ENCODE measurements around the gene LCA5.
"Not testable (repeated sequence)": the region's sequence is repeated elsewhere in the genome, so short reads cannot be mapped to it uniquely, and the experiment has no call there.

Gene LCA5

GRCh38 chr6:79465381-79465780 is 71.8 kb downstream of the LCA5 start:
- Mint-ChIP-seq H3K27ac (no peak overlapping the region), H3K4me1 (no peaks in the 10 kb centered on the region), H3K27me3 (peaks cover 10% of the 10 kb centered on the region)

GRCh38 chr6:79463621-79464050 is 73.6 kb downstream of the LCA5 start:
- Mint-ChIP-seq H3K4me1 (no peaks in the 10 kb centered on the region), H3K9me3 (no peaks in the 10 kb centered on the region), H3K36me3 (ENCODE audit: low read depth) (no peaks in the 10 kb centered on the region), H3K27me3 (peaks cover 5% of the 10 kb centered on the region), H3K27ac (no peak overlapping the region), H3K4me3 (no peak overlapping the region)
- no peak for DNase-seq
- no peak for ATAC-seq

More at GRCh38 chr6:79465381-79465780, 71.8 kb downstream of the LCA5 start:
- no peak for DNase-seq
- H3K9me3 Mint-ChIP-seq = no peaks in the 10 kb centered on the region
- ATAC-seq = no peak
- no peaks in the 10 kb centered on the region for H3K36me3 Mint-ChIP-seq (ENCODE audit: low read depth)
- no peak overlapping the region for H3K4me3 Mint-ChIP-seq

- no peak for ATAC-seq
- Mint-ChIP-seq H3K27ac (no peak overlapping the region), H3K9me3 (no peaks in the 10 kb centered on the region), H3K4me1 (no peaks in the 10 kb centered on the region), H3K36me3 (ENCODE audit: low read depth) (no peaks in the 10 kb centered on the region), H3K4me3 (no peak overlapping the region), H3K27me3 (peaks cover 2% of the 10 kb centered on the region)
- DNase-seq = no peak
These were observed 76.0 kb downstream of the LCA5 start for GRCh38 chr6:79461205-79461604.

- ATAC-seq = no peak
- H3K4me3 Mint-ChIP-seq = no peak overlapping the region
- H3K36me3 Mint-ChIP-seq (ENCODE audit: low read depth) = no peaks in the 10 kb centered on the region
- DNase-seq = no peak
- no peak overlapping the region for H3K27ac Mint-ChIP-seq
- no peaks in the 10 kb centered on the region for H3K27me3 Mint-ChIP-seq
- H3K9me3 Mint-ChIP-seq = no peaks in the 10 kb centered on the region
- H3K4me1 Mint-ChIP-seq = no peaks in the 10 kb centered on the region
These were observed 81.8 kb downstream of the LCA5 start for GRCh38 chr6:79455446-79455845.

GRCh38 chr6:79453558-79454042 is 83.6 kb downstream of the LCA5 start:
- H3K4me1 Mint-ChIP-seq = no peaks in the 10 kb centered on the region
- no peaks in the 10 kb centered on the region for H3K9me3 Mint-ChIP-seq
- H3K4me3 Mint-ChIP-seq = no peak overlapping the region
- no peaks in the 10 kb centered on the region for H3K36me3 Mint-ChIP-seq (ENCODE audit: low read depth)
- ATAC-seq = no peak
- H3K27me3 Mint-ChIP-seq = no peaks in the 10 kb centered on the region
- DNase-seq = no peak
- no peak overlapping the region for H3K27ac Mint-ChIP-seq

GRCh38 chr6:79450984-79451383 is 86.2 kb downstream of the LCA5 start:
- H3K27me3 Mint-ChIP-seq = no peaks in the 10 kb centered on the region
- no peaks in the 10 kb centered on the region for H3K4me1 Mint-ChIP-seq
- no peaks in the 10 kb centered on the region for H3K36me3 Mint-ChIP-seq (ENCODE audit: low read depth)
- DNase-seq (no peak), ATAC-seq (no peak)
- no peak overlapping the region for H3K4me3 Mint-ChIP-seq
- H3K27ac Mint-ChIP-seq = no peak overlapping the region
- H3K9me3 Mint-ChIP-seq = no peaks in the 10 kb centered on the region

- no peaks in the 10 kb centered on the region for H3K27me3 Mint-ChIP-seq
- no peaks in the 10 kb centered on the region for H3K36me3 Mint-ChIP-seq (ENCODE audit: low read depth)
These were observed 91.2 kb downstream of the LCA5 start for GRCh38 chr6:79446006-79446405.

GRCh38 chr6:79443876-79444275 is 93.4 kb downstream of the LCA5 start:
- H3K4me1 Mint-ChIP-seq; DNase-seq; H3K9me3 Mint-ChIP-seq; H3K27ac Mint-ChIP-seq; H3K27me3 Mint-ChIP-seq; H3K4me3 Mint-ChIP-seq; ATAC-seq; H3K36me3 Mint-ChIP-seq (ENCODE audit: low read depth): not testable (repeated sequence)

More at GRCh38 chr6:79446006-79446405, 91.2 kb downstream of the LCA5 start:
- Mint-ChIP-seq H3K9me3 (no peaks in the 10 kb centered on the region), H3K4me1 (no peaks in the 10 kb centered on the region), H3K27ac (no peak overlapping the region), H3K4me3 (no peak overlapping the region)
- ATAC-seq (no peak), DNase-seq (no peak)

- Mint-ChIP-seq H3K27me3 (no peaks in the 10 kb centered on the region), H3K4me3 (no peak overlapping the region), H3K27ac (no peak overlapping the region), H3K9me3 (no peaks in the 10 kb centered on the region), H3K36me3 (ENCODE audit: low read depth) (no peaks in the 10 kb centered on the region), H3K4me1 (no peaks in the 10 kb centered on the region)
- ATAC-seq (no peak), DNase-seq (no peak)
These were observed 96.0 kb downstream of the LCA5 start for GRCh38 chr6:79441192-79441591.

GRCh38 chr6:79440598-79440997 is 96.6 kb downstream of the LCA5 start:
- no peak overlapping the region for H3K27ac Mint-ChIP-seq
- H3K4me3 Mint-ChIP-seq = no peak overlapping the region
- no peaks in the 10 kb centered on the region for H3K4me1 Mint-ChIP-seq
- H3K9me3 Mint-ChIP-seq = no peaks in the 10 kb centered on the region
- no peak for DNase-seq
- H3K36me3 Mint-ChIP-seq (ENCODE audit: low read depth) = no peaks in the 10 kb centered on the region
- no peaks in the 10 kb centered on the region for H3K27me3 Mint-ChIP-seq
- no peak for ATAC-seq

GRCh38 chr6:79438030-79438429 is 99.2 kb downstream of the LCA5 start:
- no peak overlapping the region for H3K27ac Mint-ChIP-seq
- H3K4me1 Mint-ChIP-seq = no peaks in the 10 kb centered on the region
- no peak overlapping the region for H3K4me3 Mint-ChIP-seq
- no peaks in the 10 kb centered on the region for H3K36me3 Mint-ChIP-seq (ENCODE audit: low read depth)
- no peak for ATAC-seq
- H3K9me3 Mint-ChIP-seq = no peaks in the 10 kb centered on the region
- DNase-seq = no peak
- H3K27me3 Mint-ChIP-seq = no peaks in the 10 kb centered on the region

- no peak overlapping the region for H3K4me3 Mint-ChIP-seq
- no peaks in the 10 kb centered on the region for H3K36me3 Mint-ChIP-seq (ENCODE audit: low read depth)
- DNase-seq (no peak), ATAC-seq (no peak)
- H3K27me3 Mint-ChIP-seq = no peaks in the 10 kb centered on the region
- H3K4me1 Mint-ChIP-seq = no peaks in the 10 kb centered on the region
- H3K27ac Mint-ChIP-seq = no peak overlapping the region
- no peaks in the 10 kb centered on the region for H3K9me3 Mint-ChIP-seq
These were observed 101.0 kb downstream of the LCA5 start for GRCh38 chr6:79436241-79436640.

GRCh38 chr6:79435746-79436145 is 101.5 kb downstream of the LCA5 start:
- no peaks in the 10 kb centered on the region for H3K27me3 Mint-ChIP-seq
- ATAC-seq = no peak
- no peak overlapping the region for H3K4me3 Mint-ChIP-seq
- H3K4me1 Mint-ChIP-seq = no peaks in the 10 kb centered on the region
- H3K27ac Mint-ChIP-seq = no peak overlapping the region
- H3K36me3 Mint-ChIP-seq (ENCODE audit: low read depth) = no peaks in the 10 kb centered on the region
- no peak for DNase-seq
- no peaks in the 10 kb centered on the region for H3K9me3 Mint-ChIP-seq
